GM20431 (cell line): ENCODE data around the gene ACOX1.

Experiments used
- in situ Hi-C: fragments of 300-500 bp; cut with MseI, MboI; formaldehyde crosslinking; loops from one replicate; pipeline ENCODE4 v1.15.0; 2020; ENCODE audit warnings: low sequenced_read_pairs; ENCODE audit not compliant: unreplicated experiment

ACOX1 gene

DNA sequence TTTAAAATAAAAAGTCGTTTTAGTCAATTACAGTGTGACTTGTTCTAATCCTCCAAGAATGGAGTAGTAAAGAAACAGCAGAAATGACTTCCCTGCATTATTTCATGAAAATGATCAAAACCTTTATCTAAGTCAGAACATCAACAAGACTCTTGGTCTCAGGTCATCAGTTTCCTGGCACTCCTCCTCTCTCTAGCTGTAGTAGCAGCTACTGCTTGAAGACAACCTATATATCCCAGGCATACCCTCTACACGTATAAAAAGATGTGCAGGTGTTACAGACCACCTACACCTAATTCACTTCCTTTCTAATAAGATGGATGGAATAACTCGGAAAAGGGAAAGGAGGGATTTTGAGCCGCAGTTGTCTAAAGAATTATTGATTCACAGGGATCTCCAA is 36.5 kb downstream of the ACOX1 start:
- in situ Hi-C loops, result no loop called here

DNA sequence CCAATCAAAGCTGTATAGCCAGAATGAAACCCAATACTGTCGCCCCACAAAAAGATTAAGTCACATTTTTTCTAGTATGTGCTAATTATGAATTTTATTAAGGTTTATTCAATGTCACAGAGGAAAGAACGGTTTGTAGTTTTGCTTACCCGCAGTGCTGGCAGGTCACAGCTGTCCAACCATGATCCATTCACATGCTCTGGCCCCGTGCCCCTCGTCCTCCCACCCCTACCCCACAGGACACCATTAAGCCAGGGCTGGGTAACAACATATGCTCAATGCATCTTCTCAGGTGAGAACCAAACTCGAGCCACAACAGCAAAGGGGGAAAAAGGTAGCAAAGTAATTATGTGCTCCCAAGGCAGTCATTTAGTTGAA is 37.5 kb downstream of the ACOX1 start:
- in situ Hi-C loops, result no loop called here

GRCh38 chr17:75940727-75941441 is 38.1 kb downstream of the ACOX1 start, which contains the start of gene FBF1:
Gene FBF1, minus strand, starts transcription at chr17:75941042. Its CDS starts 2,893 bp downstream, at chr17:75938149.
- in situ Hi-C loops, result no loop called here

DNA sequence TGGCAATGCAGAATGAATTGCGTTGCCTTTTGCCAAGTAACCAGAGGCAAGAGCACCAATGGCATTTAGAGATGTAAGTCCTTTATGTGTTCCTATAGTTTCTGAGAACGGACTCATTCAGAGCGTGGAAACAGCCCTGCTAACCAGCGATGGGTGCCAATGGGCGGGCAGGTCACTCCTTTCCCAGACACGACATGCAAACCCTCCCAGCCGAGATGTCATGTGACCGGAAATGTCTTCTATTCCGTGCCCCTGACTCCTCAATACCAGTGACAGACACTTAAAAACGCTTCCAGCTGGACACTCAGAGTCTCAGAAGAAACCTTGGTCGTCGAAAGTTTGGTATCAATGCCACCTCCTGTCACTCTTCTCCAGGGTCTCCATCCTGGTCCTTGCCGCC is 41.3 kb downstream of the ACOX1 start:
- in situ Hi-C loops, result no loop called here

DNA sequence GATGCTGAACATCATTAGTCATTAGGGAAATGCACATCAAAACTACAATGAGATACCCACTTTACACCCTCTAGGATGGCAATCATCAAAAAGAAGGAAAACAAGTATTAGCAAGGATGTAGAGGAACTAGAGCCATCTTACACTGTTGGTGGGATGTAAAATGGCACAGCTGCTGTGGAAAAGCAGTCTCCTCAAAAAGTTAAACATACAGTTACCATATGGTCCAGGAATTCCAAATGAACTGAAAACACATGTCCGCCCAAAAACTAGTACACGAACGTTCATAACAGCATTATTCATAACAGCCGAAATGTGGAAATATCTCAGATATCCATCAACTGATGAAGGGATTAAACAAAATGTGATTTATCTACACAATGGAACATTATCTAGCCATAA is 45.2 kb downstream of the ACOX1 start:
- in situ Hi-C loops, result no loop called here

DNA sequence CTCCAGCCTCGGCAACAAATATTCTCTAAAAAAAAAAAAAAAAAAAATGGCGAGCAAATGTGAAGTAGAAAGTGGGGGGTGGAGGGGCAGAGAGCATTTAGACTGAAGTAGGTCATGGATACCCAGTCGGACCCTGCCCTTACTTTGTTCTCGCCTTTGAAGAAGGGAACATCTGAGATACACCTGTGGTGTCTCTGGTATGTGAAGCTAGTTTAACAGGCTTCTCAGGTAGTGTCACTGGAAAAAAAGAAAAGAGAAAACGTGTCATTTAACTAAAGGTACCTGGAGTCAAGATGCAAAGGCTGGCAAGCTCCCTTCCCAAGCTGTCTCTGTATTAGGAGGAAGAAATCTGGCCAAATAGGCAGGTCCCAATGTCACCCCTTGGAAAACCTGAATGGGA is 46.1 kb downstream of the ACOX1 start:
- in situ Hi-C loops, result no loop called here

DNA sequence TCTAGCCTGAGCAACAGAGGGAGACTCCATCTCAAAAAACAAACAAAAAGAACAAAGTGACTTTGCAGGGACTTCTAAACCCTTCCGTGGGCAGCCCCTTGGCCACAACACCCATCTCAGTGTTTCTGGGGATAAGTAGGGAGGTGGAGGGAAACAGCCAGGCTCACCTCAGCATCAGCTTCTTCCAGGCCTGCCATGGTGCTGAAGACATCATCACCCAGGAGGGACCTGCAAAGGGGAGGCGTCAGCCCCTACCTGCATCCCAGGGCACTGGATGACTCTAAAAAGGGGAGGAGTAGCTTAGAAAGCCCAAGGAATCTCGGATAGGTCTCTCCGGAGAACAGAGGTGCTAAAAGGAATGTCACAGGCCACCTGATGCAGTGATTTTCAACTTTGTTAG is 47.9 kb downstream of the ACOX1 start:
- in situ Hi-C loops, result no loop called here

DNA sequence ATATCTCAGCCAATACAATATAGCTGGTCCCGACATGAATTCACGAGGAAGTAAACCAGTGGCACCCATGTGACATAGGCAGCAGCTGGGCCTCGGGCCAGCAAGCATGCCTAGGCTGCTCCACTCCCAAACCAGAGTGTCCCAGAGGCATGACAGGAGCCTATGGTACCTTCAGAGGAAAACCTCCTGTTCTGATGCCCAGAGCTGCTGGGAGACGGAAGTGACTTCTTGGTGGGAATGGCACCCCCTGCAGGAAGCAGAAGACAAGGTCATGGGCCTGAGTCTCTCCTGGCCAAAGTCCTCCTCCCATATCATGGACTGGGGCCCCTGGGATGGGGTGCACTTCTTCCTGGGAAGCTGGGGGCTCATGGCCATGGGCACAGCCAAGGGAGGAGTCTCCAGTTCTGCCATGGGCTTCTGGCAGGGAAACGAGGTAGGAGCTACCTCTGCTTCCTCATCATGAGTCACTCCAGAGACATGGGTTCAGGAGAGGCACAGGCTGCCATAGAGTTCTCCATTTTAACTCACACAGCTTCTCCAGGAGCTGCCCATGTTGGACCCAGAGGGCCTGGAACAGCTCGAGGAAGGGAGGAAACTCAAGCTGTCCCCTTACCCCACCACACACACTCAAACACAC is 51.6 kb downstream of the ACOX1 start:
- in situ Hi-C loops, result no loop called here

DNA sequence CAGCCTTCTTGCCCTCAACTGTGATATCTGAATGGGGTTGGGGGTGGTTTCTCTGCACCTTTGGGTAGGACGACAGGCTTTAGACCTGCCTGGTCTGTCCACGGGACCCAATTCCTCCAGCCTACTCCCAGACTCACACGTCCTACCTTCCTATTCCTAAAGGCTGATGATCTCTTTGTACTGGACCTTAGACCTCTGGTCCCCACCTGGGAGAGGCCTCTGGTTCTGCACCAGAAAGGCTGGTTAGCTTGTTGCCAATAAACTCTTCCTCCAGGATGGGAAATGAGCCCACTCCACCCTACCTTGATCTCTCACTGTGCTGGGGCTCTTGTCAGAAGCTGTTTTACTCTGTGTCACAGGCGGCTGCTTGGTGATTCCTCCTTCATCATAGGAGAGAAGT is 52.5 kb downstream of the ACOX1 start:
- in situ Hi-C loops, result no loop called here

DNA sequence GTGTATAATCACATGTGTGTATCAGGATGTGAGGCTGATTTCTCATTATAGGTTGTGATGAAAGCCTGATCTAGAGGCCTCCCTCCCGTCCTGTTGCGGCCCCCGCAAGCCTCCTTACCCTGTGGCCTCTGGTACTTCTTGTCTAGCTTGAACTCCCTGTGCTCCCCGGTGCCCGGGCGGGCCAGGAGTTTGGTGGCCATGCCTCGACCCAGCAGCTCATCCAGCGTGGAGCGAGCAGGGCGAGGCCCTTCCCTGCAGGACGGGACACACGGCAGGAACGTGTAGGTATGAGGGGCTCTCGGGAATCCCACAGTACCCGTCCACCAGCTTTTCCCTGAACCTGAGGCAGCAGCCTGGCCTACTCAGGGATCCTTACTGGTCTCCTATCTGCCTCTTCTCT is 53.1 kb downstream of the ACOX1 start:
- in situ Hi-C loops, result no loop called here

GRCh38 chr17:75925103-75925502 is 53.9 kb downstream of the ACOX1 start:
- in situ Hi-C loops, result no loop called here

- in situ Hi-C loops, result no loop called here
These were observed 55.7 kb downstream of the ACOX1 start for GRCh38 chr17:75922963-75923874.

GRCh38 chr17:75922173-75922961 is 56.6 kb downstream of the ACOX1 start:
- in situ Hi-C loops, result no loop called here

- in situ Hi-C loops, result no loop called here
These were observed 57.4 kb downstream of the ACOX1 start for GRCh38 chr17:75921596-75921995.

- in situ Hi-C loops, result no loop called here
These were observed 58.9 kb downstream of the ACOX1 start for GRCh38 chr17:75920045-75920560.

DNA sequence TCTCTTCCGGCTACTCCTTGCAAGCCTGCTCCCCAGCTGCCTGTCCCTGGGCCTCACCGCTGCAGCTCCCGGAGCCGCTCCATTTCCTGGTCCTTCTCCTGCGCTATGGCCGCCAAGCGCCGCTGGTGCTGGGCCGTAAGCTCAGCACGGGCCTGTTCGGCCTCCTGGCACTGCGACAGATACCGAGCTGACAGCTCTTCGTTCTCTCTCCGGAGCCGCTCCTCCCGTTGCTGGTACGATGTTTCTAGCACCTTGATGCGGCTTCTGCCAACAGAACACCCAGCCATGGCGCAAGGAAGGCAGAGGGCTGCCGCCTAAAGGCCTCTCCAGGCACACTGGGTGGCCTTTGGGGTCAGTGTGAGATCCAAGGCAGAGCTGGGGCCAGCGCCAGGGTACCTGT is 59.4 kb downstream of the ACOX1 start:
- in situ Hi-C loops, result no loop called here

GRCh38 chr17:75917917-75918445 is 61.0 kb downstream of the ACOX1 start:
- in situ Hi-C loops, result no loop called here

DNA sequence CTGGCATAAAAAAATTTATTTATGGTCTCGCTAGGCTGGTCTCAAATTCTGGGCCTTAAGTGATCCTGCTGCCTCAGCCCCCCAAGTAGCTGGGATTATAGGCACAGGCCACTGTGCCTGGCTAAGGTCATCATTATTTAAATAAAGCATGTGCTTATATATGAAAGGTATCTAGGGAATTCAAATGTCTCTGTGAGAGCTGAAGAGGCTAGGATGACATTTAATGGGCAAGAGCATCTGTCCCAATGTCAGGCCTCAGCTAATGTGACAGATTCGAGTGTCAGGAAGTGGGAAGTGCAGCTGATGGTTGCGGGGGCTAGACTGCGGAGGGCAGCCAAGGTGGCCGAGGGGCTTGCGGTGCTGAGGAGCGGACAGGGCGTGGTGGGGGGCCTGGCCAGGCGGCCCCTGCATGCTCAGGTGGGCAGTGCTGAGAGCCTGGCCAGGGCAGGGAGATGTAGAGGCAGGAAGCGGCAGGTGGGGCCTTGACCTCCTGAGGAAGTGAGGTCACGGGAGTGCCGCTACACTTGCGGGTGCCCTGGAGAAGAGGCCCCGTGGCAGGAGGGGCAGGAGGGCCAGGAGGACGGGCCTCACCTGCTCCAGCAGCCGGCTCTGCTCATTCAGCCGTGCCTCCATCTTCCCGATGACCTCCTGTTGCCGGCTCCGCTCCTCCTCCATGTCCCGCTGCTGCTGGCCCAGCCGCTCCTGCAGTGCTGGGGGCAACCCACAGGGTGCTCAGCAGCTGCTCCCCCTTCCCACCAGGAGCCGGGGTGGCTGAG is 61.6 kb downstream of the ACOX1 start:
- in situ Hi-C loops, result no loop called here

GRCh38 chr17:75915268-75915667 is 63.7 kb downstream of the ACOX1 start:
- in situ Hi-C loops, result no loop called here
